ENCODE data around the gene OTX1. TPM values are rescaled to one million over a fixed set of nuclear protein-coding genes. Genes with fewer than 3 reads are reported as not detected.

OTX1 gene
- total and polyA plus RNA-seq, 9 of the 15 experiments (the other 6 are each of a cell fraction or from before 2014, with no cell fraction given): 0.18 to 7.1 (median 0.58) TPM

- TF ChIP-seq CHD7 (IDR thresholded peaks at IDR 0.05; ENCODE audit: low read depth, low read length) (no peak), HES1 (IDR thresholded peaks at IDR 0.05; ENCODE audit: low read depth) (no peak), PKNOX1 (IDR thresholded peaks at IDR 0.05) (peak; percentile 98), ZNF512 (tag; IDR thresholded peaks at IDR 0.05) (no peak), ESRRB (CRISPR knock-in tag; IDR thresholded peaks at IDR 0.05; ENCODE audit: borderline replicate concordance) (no peak), PCBP2 (IDR thresholded peaks at IDR 0.05; ENCODE audit: low read depth, low read length, poor library complexity, severe bottlenecking) (no peak), GABPB2 (CRISPR knock-in tag; conservative IDR thresholded peaks at IDR 0.05) (no peak), DPF2 (IDR thresholded peaks at IDR 0.05) (0 out of 2 replicates have a peak, but pooled peaks have one; percentile 17), ZNF224 (CRISPR knock-in tag; IDR thresholded peaks at IDR 0.05) (no peak), SETDB1 (IDR thresholded peaks at IDR 0.05; ENCODE audit: low read length) (no peak), THRB (CRISPR knock-in tag; conservative IDR thresholded peaks at IDR 0.05) (no peak)
Measured at GRCh38 chr2:63050334-63051041, at the start of gene OTX1 (continued).
